ENCODE results near the gene MRPL20.
A peak's percentile ranks its signal among the peaks of the same experiment; 100 is the strongest.

The MRPL20 gene

DNA sequence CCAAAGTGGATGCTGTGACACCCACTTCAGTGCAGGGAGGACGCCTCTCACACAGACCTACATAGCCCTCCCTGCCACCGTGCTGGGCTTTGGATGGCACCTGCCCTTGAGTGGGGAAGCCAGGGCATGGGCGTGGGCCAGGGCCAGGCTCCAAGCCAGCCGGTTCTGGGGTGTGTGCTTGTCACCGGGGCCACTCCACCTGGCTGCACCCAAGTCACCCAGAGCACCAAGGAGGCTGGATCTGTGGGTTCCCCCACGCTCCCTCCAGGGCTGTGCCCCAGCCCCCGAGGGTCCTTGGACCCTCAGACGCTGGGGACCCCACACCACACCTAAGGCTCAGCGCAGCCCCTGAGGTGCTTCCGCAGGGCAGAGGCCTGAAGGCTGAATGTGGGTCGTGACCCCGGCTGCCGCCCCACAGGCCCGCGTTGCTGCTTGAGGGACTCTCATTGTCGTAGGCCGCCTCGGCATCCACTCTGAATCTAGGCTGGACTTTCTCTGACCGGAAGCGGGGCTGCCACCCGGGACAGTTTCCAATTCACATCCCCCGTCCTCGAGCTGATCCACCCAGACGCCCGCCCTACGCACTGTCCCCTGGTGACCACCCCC lies 50.2 kb downstream of the MRPL20 start:
- H3K36me3 ChIP-seq (ENCODE audit: insufficient read depth, low read length) = no peaks in the 10 kb centered on the region
- peak overlapping the region; percentile 57; the same call in 1 of the 2 replicates for H3K4me3 ChIP-seq (ENCODE audit: low read length)

DNA sequence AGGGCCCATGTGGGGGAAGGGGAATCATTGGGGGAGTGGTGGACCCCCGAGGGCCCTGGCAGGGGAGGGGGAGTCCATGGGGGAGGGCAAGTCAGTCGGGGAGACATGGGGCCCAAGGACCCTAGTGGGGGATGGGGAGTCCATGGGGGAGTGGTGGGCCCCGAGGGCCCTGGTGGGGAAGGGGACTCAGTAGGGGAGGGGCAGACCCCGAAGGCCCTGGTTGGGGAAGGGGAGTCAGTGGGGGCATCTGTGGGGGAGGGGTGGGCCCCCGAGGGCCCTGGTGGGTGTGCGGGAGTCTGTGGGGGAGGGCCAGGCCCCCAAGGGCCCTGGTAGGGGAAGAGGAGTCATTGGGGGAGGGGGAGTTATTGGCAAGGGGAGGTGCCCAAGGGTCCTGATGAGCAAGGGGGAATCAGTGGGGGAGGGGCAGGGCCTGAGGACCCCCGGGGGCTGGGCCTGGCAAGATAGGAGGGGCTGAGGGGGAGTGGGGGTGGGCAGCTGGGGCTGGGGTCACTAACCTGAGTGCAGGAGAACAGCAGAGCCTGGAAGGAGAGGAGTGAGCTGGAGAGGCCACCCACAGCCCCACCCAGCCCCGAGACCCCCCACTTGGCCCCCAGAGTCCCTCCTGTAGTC lies 50.8 kb downstream of the MRPL20 start:
- Histone ChIP-seq H3K36me3 (ENCODE audit: insufficient read depth, low read length) (no peaks in the 10 kb centered on the region), H3K4me3 (ENCODE audit: low read length) (no peak overlapping the region), H3K9ac (ENCODE audit: low read depth, low read length) (no peak overlapping the region), H3K27me3 (ENCODE audit: insufficient read depth, low read length) (peaks cover 5% of the 10 kb centered on the region; the same call in 1 of the 2 replicates), H3K9me3 (ENCODE audit: insufficient read depth, low read depth, low read length) (no peaks in the 10 kb centered on the region), H3K4me1 (ENCODE audit: insufficient read depth, low read length) (peaks cover 32% of the 10 kb centered on the region), H3K27ac (ENCODE audit: low read depth, low read length) (no peak overlapping the region)
- WGBS = 88% methylated on average over 7 of the region's 8 CpGs

More for the DNA sequence above, 50.2 kb downstream of the MRPL20 start:
- H3K27me3 ChIP-seq (ENCODE audit: insufficient read depth, low read length) = peaks cover 5% of the 10 kb centered on the region; the same call in 1 of the 2 replicates
- WGBS = 86% methylated on average over 26 of the region's 26 CpGs
- no peak overlapping the region for H3K27ac ChIP-seq (ENCODE audit: low read depth, low read length)
- no peak overlapping the region for H3K9ac ChIP-seq (ENCODE audit: low read depth, low read length)
- no peaks in the 10 kb centered on the region for H3K9me3 ChIP-seq (ENCODE audit: insufficient read depth, low read depth, low read length)
- H3K4me1 ChIP-seq (ENCODE audit: insufficient read depth, low read length) = peaks cover 32% of the 10 kb centered on the region

DNA sequence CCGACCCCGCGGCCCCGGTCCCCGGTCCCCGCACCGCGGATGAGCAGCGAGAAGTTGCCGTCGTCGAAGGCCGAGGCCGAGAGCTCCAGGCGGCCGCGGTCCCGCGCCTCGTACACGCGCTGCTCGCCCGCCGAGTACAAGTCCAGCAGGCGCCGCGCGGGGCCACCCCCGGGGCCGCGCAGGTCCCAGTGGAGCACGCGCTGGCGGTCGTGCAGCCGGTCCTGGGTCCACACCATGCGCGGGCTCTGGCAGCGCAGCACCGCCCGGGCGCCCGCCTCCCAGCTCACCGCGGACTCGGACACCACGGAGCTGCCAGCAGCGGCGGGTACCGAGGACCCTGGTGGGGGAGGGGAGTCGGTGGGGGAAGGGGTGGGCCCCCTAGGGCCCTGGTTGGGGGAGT lies 51.7 kb downstream of the MRPL20 start:
- Histone ChIP-seq H3K9ac (ENCODE audit: low read depth, low read length) (no peak overlapping the region), H3K9me3 (ENCODE audit: insufficient read depth, low read depth, low read length) (no peaks in the 10 kb centered on the region), H3K27me3 (ENCODE audit: insufficient read depth, low read length) (peaks cover 5% of the 10 kb centered on the region; the same call in 1 of the 2 replicates), H3K4me3 (ENCODE audit: low read length) (no peak overlapping the region), H3K36me3 (ENCODE audit: insufficient read depth, low read length) (no peaks in the 10 kb centered on the region), H3K27ac (ENCODE audit: low read depth, low read length) (no peak overlapping the region), H3K4me1 (ENCODE audit: insufficient read depth, low read length) (peaks cover 25% of the 10 kb centered on the region)
- WGBS = 93% methylated on average over 49 of the region's 52 CpGs

DNA sequence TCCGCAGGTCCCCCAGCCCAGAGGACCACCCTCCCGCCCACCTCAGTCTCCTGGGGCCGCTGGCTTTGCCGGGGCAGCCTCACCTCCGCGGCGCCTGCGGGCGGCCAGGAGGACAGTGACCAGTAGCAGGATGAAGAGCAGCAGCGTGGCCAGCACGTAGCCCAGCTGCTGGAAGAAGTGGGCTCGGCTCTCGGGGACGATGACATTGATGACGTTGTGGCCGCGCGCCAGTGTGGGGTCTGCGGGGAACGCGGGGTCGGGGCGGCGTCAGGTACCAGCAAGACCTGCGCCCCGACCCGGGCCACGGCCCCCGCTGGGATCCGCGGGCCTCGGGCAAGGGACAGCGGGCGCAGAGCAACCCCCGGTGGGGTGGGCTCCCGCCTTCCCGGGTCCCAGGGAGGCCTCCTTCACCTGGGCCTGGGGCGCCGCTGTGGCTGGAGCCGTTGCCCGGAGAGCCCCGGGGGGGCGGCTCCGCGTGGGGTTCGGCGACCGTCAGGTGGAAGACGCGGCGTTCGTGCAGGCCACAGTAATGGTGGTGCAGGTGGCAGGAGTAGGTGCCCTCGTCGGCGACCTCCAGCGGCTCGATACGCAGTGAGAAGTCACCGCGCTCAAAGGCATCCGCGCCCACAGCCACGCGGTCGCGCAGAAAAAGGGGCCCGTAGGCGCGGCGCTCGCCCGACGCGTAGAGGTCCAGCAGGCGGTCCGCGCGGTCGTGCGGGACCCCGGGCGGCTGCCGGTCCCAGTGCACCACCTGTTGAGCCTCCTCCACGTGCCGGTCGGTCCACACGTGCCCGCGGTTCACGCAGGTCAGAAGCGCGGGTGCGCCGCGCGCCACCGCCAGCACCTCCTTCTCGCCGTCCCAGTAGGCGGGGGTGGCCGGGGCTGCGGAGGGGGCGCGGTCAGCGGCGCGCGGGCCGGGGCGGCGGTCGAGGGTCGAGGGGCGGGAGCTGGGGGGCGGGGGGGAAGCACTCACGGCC lies 52.5 kb downstream of the MRPL20 start:
- Histone ChIP-seq H3K9ac (ENCODE audit: low read depth, low read length) (no peak overlapping the region), H3K4me1 (ENCODE audit: insufficient read depth, low read length) (peaks cover 20% of the 10 kb centered on the region), H3K4me3 (ENCODE audit: low read length) (peak overlapping the region; percentile 29; the same call in 1 of the 2 replicates), H3K27ac (ENCODE audit: low read depth, low read length) (no peak overlapping the region), H3K9me3 (ENCODE audit: insufficient read depth, low read depth, low read length) (no peaks in the 10 kb centered on the region), H3K27me3 (ENCODE audit: insufficient read depth, low read length) (peaks cover 5% of the 10 kb centered on the region; the same call in 1 of the 2 replicates), H3K36me3 (ENCODE audit: insufficient read depth, low read length) (no peaks in the 10 kb centered on the region)
- 93% methylated on average over 116 of the region's 116 CpGs for WGBS

DNA sequence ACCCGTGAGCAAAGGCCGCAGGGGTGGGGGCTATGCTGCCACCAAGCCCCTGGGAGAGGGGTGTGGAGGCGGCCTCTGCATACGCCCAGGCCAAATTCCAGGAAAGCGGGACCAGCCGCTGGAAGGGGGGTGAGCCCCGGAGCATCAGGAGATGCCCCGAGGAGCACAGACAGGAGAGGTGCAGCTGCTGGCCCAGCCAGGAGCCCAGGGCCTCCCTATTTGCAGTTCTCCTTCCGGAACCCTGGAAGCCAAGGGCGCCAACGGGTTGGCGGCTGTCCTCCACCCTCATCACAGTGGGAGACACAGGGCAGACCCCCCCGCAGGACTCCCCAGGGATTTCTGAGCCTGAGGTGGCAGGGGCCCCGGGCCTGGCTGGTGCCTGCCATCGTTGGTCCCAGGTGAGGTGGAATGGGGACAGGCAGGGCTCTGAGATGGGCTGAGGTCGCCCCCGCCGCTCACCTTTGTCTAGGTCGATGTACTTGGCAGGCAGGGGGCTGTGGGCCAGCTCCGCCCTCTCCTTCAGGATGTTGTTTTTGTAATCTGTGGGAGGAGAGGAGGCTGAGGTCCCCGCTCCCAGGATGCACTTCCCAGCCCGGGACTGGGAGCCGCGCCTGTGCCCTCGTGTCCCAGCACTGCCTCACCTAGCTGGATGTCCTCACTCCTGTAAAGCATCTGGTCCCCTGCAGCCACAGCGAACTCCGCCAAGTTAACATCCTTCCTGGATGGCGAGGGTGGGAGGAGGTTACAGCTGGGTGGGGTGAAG lies 53.5 kb downstream of the MRPL20 start:
- Histone ChIP-seq H3K36me3 (ENCODE audit: insufficient read depth, low read length) (no peaks in the 10 kb centered on the region), H3K4me1 (ENCODE audit: insufficient read depth, low read length) (peaks cover 11% of the 10 kb centered on the region), H3K9ac (ENCODE audit: low read depth, low read length) (no peak overlapping the region; the same call in 1 of the 2 replicates), H3K9me3 (ENCODE audit: insufficient read depth, low read depth, low read length) (no peaks in the 10 kb centered on the region), H3K27ac (ENCODE audit: low read depth, low read length) (peak overlapping the region; percentile 10; the same call in 1 of the 2 replicates), H3K4me3 (ENCODE audit: low read length) (peak overlapping the region; percentile 12; the same call in 1 of the 2 replicates), H3K27me3 (ENCODE audit: insufficient read depth, low read length) (peaks cover 5% of the 10 kb centered on the region; the same call in 1 of the 2 replicates)
- 54% methylated on average over 28 of the region's 28 CpGs for WGBS

DNA sequence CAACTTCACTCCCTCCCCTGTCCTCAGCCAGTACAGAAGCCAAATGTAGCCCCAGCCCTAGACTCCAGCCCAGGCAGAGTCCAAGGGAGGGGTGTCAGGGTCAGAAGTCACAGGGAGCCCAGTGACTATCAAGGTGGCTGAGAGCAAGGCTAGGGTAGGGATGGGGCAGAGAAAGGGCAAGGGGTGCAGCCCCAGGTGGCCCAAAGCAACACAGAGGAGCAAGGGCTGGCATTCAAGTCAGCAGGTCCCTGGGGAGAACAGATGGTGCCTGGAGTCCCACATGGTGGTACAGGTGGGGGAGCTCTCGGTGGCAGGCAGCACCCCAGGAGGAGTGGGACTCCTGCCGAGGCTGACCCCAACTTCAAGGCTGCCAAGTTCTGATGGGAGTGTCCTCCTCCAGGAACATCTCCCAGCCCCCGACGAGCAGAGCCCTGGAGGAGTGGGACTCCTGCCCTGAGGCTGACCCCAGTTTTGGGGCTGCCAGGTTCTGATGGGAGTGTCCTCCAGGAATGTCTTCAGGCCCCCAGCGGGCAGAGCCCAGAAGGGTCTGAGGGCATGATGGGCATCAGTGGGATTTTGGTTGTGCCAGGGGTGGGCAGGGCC lies 54.2 kb downstream of the MRPL20 start:
- Histone ChIP-seq H3K4me3 (ENCODE audit: low read length) (no peak overlapping the region), H3K9me3 (ENCODE audit: insufficient read depth, low read depth, low read length) (no peaks in the 10 kb centered on the region), H3K36me3 (ENCODE audit: insufficient read depth, low read length) (no peaks in the 10 kb centered on the region), H3K27me3 (ENCODE audit: insufficient read depth, low read length) (peaks cover 5% of the 10 kb centered on the region; the same call in 1 of the 2 replicates), H3K27ac (ENCODE audit: low read depth, low read length) (no peak overlapping the region), H3K4me1 (ENCODE audit: insufficient read depth, low read length) (peaks cover 9% of the 10 kb centered on the region; the same call in 1 of the 2 replicates), H3K9ac (ENCODE audit: low read depth, low read length) (no peak overlapping the region)
- whole genome bisulfite sequencing = 54% methylated on average over 5 of the region's 5 CpGs

Data from HUES64 (cell line).